HUDEP-2 (cell line): ENCODE data around the gene ANKFY1.

Source experiments
- DNase-seq, 76 experiments: peaks; one replicate each; lab custom pipeline; 2025; ENCODE audit not compliant: unreplicated experiment in 76 of 76; lab: John Stamatoyannopoulos, UW

ANKFY1 gene

GRCh38 chr17:4130715-4131114 is 133.1 kb downstream of the ANKFY1 start:
- DNase-seq, result no peak

GRCh38 chr17:4127555-4127954 is 136.2 kb downstream of the ANKFY1 start:
- no peak for DNase-seq

GRCh38 chr17:4125552-4125951 is 138.2 kb downstream of the ANKFY1 start:
- no peak for DNase-seq

GRCh38 chr17:4124999-4125398 is 138.8 kb downstream of the ANKFY1 start:
- DNase-seq, result no peak

- DNase-seq, result no peak
These were observed 143.4 kb downstream of the ANKFY1 start for GRCh38 chr17:4120332-4120731.

- no peak for DNase-seq
These were observed 144.5 kb downstream of the ANKFY1 start for GRCh38 chr17:4119299-4119698.

- no peak for DNase-seq
These were observed 145.6 kb downstream of the ANKFY1 start for GRCh38 chr17:4118015-4118743.

- no peak for DNase-seq
These were observed 147.3 kb downstream of the ANKFY1 start for GRCh38 chr17:4116516-4116915.
